GM12873 (cell line): ENCODE measurements around the gene CFL1.
A peak's percentile ranks its signal among the peaks of the same experiment; 100 is the strongest.

ENCODE experiments used
- TF ChIP-seq, protein P1 (sequence below): IDR thresholded peaks from 2 replicates; pipeline ENCODE4 v1.5.1; 2012; ENCODE audit warnings: low read depth, mild to moderate bottlenecking, moderate library complexity, low read length, control low read depth; ENCODE audit not compliant: insufficient read depth; ENCODE audit errors: missing control alignments

CFL1 gene

DNA sequence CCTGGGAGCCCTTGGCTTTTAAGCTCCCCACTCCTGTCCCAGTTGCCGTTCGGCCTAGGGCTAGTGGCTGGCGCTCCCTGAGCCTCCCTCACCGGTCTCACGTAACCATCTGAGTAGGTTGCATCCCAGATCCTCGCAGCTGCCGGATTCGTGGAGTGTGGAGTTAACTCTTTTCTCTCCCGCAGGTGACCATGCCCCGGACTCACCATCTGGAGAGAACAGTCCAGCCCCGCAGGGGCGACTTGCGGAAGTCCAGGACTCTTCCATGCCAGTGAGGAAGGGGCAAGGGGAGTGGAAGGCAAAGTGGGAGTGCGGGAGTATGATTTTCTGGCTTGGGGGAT lies 3.2 kb upstream of the CFL1 start:
- TF ChIP-seq, protein P1, sequence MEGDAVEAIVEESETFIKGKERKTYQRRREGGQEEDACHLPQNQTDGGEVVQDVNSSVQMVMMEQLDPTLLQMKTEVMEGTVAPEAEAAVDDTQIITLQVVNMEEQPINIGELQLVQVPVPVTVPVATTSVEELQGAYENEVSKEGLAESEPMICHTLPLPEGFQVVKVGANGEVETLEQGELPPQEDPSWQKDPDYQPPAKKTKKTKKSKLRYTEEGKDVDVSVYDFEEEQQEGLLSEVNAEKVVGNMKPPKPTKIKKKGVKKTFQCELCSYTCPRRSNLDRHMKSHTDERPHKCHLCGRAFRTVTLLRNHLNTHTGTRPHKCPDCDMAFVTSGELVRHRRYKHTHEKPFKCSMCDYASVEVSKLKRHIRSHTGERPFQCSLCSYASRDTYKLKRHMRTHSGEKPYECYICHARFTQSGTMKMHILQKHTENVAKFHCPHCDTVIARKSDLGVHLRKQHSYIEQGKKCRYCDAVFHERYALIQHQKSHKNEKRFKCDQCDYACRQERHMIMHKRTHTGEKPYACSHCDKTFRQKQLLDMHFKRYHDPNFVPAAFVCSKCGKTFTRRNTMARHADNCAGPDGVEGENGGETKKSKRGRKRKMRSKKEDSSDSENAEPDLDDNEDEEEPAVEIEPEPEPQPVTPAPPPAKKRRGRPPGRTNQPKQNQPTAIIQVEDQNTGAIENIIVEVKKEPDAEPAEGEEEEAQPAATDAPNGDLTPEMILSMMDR = no peak

DNA sequence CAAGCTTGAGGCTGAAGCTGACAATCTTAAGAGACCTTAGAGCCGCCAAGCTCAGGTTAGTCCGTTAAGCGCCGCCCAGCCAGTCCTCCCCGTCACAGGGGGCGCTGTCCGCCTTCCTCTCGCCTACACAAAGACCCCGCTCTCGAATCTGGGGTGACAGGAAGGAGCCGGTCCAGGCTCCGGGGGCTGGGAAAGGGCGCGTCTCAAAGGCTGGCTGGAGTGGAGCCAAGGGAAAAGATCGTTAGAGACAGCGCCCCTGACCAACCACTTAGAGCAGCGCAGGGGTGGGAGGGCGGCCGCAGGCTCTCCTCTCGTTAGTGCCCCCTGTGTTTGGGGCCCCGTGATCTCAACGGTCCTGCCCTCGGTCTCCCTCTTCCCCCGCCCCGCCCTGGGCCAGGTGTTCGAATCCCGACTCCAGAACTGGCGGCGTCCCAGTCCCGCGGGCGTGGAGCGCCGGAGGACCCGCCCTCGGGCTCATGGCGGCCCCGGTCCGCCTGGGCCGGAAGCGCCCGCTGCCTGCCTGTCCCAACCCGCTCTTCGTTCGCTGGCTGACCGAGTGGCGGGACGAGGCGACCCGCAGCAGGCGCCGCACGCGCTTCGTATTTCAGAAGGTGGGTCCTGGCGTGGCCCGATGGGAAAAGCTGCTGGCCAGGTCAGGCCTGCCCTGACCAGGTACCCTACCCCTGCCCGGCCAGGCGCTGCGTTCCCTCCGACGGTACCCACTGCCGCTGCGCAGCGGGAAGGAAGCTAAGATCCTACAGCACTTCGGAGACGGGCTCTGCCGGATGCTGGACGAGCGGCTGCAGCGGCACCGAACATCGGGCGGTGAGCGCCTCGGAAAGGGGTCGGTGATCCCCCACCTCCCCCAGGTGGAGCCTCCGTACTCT lies 2.5 kb upstream of the CFL1 start, which contains the start of gene MUS81:
MUS81 (plus strand) TSS at position 156 of the 887 bp plus-strand sequence; CDS start at position 477, 321 bp downstream.
- TF ChIP-seq, protein P1 = peak; percentile 87

DNA sequence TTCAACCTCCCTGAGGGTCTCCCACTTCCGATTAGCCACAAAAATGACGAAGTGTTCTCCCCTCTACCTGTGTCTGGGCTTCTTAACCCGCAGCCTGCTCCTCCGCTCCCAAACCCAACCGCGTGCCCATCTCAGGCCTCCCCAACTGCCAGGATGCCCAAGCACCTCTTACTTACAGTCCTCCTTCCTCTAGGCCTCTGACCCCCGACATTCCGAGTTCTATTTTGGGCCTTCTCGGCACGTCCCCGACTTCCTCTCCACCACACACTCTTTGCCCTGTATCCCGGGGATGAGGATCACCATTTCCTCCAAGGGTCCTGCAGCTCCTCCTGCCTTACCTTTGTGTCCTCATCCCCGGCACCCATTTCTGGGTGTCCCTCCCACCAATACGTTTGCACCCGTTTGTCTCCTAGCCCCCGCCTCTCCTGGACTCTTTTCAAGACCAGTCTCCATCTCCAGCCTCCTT lies 1.9 kb upstream of the CFL1 start:
- TF ChIP-seq, protein P1 = no peak

DNA sequence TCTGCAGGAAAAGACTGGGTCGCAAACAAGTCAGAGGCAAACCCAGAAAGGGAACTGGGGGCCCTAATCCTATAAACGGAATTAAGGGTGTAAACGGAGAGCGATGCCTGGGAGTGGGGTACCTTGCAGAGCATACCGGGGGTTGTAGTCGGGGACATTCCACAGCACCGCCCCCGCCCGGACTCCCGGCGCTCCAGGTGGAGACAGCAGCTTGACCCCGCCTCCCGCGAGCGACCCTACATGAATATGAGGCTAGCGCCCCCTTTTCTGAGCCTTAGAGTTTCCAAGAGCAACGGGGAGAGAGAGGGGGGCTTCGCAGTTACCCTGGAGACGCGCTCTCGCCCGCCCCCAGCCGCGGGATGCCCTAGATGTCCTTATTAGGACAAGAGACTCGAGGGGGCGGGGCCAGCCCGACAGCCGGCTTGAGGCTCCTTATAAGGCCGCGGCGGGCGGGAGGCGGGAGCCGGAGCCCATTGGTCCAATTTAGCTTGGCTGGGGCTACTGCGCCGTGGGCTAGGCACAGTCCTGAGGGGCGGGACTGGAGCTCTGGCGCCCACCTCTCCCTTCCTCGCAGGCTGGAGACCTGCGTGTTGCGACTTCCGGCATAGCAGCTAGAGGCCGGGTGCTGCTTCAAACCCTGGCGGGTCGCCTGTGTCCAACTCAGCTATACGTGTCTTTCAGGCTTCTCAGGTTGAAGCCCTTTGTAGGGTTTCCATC lies 1.3 kb upstream of the CFL1 start:
- TF ChIP-seq, protein P1 = no peak

DNA sequence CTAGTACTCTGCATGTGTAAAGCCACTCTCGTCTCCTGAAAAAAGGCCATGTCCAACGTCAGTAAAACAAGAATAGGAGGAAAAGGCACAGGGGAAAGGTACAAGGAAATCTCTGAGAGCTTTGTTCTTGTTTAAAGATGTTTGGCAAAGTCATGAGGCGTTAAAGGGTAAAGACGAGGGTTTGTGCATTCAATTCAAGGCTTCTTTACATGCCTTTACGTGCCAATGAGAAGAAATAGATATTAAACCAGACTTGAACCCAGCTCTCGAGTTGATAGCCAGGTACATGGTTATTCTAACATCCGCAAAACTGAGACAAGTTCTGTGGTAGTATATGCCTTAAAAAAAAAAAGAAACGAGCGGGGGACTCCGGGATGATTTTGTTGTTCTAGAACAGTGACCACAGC lies 704 bp upstream of the CFL1 start:
- TF ChIP-seq, protein P1 = no peak

DNA sequence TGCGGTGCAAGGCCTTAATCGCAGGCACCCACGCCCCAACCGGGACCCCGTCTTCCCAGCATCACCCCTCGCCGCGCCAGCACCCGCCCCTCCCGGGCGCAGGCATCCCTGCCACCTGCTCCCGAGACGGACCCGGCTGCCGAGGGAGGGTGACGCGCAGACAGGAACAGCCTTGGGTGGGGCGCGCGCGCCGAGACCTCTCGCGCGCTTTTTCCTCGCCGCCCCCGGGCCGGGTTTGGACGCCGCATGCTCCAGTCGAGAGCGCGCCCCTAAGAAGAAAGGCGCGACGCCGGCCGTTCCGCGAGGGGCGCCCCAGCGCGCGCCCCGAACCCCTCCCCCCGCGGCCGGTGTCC lies 504 bp downstream of the CFL1 start:
- TF ChIP-seq, protein P1 = no peak
